ENCODE results near the gene AGBL4. TPM values are rescaled to one million over a fixed set of nuclear protein-coding genes. Genes with fewer than 3 reads are reported as not detected.

AGBL4 gene
- total RNA-seq, 4 donors from 2014 or later: not detected

- ATAC-seq: no peak
- TF ChIP-seq CTCF (IDR thresholded peaks at IDR 0.05 in 4 of 5, conservative IDR thresholded peaks at IDR 0.05 in 1 of 5) (no peak), POLR2A (IDR thresholded peaks at IDR 0.05) (no peak)
- Histone ChIP-seq H3K4me3 (no peak overlapping the region), H3K4me1 (no peaks in the 10 kb centered on the region), H3K36me3 (no peaks in the 10 kb centered on the region), H3K27me3 (no peaks in the 10 kb centered on the region), H3K27ac (no peak overlapping the region), H3K9me3 (no peaks in the 10 kb centered on the region)
- intact Hi-C loops (cut with DNase I; ENCODE audit: low total_unique reads): no loop called here
- in situ Hi-C loops (cut with MboI; ENCODE audit: low sequenced_read_pairs in 4 of 4): no loop called here
- DNase-seq: no peak
Measured at GRCh38 chr1:48924099-48924498, 1099.7 kb downstream of the AGBL4 start.

DNA sequence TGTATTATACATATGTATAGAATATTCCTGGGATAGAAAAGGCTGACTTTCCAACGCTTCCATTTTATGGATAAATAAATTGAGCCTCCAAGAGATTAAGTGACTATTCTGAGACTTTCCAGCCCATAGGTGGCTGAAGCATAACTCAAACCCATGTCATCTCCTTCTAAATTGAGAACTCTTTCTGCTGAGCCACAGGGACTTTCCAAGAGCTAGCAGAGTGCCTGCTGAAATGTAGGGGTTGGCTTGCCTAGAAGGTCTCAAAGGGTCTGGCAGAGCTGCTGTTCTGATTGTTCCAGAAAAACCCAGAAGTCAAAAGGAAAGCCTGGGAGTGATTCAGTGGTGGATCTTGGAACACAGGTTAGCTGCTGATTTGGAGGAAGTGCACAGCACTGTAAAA lies 1100.6 kb downstream of the AGBL4 start:
- no peak for TF ChIP-seq POLR2A (IDR thresholded peaks at IDR 0.05)
- TF ChIP-seq CTCF (IDR thresholded peaks at IDR 0.05 in 4 of 5, conservative IDR thresholded peaks at IDR 0.05 in 1 of 5): no peak

GRCh38 chr1:48920851-48921250 lies 1102.9 kb downstream of the AGBL4 start:
- H3K36me3 ChIP-seq: no peaks in the 10 kb centered on the region
- TF ChIP-seq CTCF (IDR thresholded peaks at IDR 0.05 in 4 of 5, conservative IDR thresholded peaks at IDR 0.05 in 1 of 5) (no peak), POLR2A (IDR thresholded peaks at IDR 0.05) (no peak)
- ATAC-seq: no peak
- H3K4me3 ChIP-seq: no peak overlapping the region
- DNase-seq: no peak
- no peaks in the 10 kb centered on the region for H3K9me3 ChIP-seq
- in situ Hi-C loops (cut with MboI; ENCODE audit: low sequenced_read_pairs in 4 of 4): no loop called here
- H3K27ac ChIP-seq: no peak overlapping the region
- intact Hi-C loops (cut with DNase I; ENCODE audit: low total_unique reads): no loop called here
- H3K4me1 ChIP-seq: no peaks in the 10 kb centered on the region
- H3K27me3 ChIP-seq: no peaks in the 10 kb centered on the region

More for the DNA sequence above, 1100.6 kb downstream of the AGBL4 start:
- no peaks in the 10 kb centered on the region for H3K9me3 ChIP-seq
- H3K27ac ChIP-seq: no peak overlapping the region
- H3K27me3 ChIP-seq: no peaks in the 10 kb centered on the region
- intact Hi-C loops (cut with DNase I; ENCODE audit: low total_unique reads) (no loop called here), in situ Hi-C loops (cut with MboI; ENCODE audit: low sequenced_read_pairs in 4 of 4) (no loop called here)
- H3K4me3 ChIP-seq: no peak overlapping the region
- DNase-seq: no peak
- ATAC-seq: no peak
- no peaks in the 10 kb centered on the region for H3K36me3 ChIP-seq
- H3K4me1 ChIP-seq: no peaks in the 10 kb centered on the region

DNA sequence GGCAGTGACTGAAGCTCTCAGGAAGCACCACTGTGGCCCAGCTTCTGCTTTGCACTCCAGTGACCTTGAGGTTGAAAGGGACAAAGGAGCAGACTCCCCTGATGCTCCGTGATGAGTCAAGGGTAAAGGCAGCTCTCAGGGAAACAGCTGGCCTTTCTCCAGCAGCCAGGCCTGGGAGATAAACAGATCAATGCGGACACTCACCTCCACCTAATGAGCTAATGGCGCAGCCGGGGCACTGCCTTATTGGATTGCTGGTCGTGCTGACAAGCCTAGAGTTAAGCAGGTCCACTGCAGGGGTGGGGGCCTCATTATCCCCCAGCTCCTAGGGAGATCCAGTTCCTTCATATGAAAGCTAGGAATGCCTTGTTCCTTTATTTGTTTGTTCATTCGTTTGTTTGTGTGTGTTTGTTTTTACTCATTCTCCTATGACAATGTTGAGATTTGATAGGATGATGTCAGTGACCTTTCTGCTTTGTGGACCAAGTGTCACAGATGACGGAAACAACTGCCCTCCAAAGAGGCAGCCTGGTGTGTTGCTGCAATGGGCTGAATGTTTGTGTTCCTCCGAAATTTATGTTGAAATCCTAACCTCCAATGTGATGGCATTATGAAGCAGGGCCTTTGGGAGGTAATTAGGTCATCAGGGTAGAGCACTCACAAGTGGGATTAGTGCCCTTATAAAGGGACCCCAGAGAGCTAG lies 1105.7 kb downstream of the AGBL4 start:
- no peak for DNase-seq
- intact Hi-C loops (cut with DNase I; ENCODE audit: low total_unique reads): no loop called here
- TF ChIP-seq CTCF (IDR thresholded peaks at IDR 0.05 in 4 of 5, conservative IDR thresholded peaks at IDR 0.05 in 1 of 5): no peak
- TF ChIP-seq POLR2A (IDR thresholded peaks at IDR 0.05): no peak

GRCh38 chr1:48917070-48917454 lies 1106.7 kb downstream of the AGBL4 start:
- no peak for ATAC-seq

More for the DNA sequence above, 1105.7 kb downstream of the AGBL4 start:
- Histone ChIP-seq H3K9me3 (no peaks in the 10 kb centered on the region), H3K27ac (no peak overlapping the region), H3K4me3 (no peak overlapping the region), H3K36me3 (no peaks in the 10 kb centered on the region), H3K27me3 (no peaks in the 10 kb centered on the region), H3K4me1 (no peaks in the 10 kb centered on the region)
- no peak for ATAC-seq
- in situ Hi-C loops (cut with MboI; ENCODE audit: low sequenced_read_pairs in 4 of 4): no loop called here

More at GRCh38 chr1:48917070-48917454, 1106.7 kb downstream of the AGBL4 start:
- in situ Hi-C loops (cut with MboI; ENCODE audit: low sequenced_read_pairs in 4 of 4): no loop called here
- Histone ChIP-seq H3K36me3 (no peaks in the 10 kb centered on the region), H3K27ac (no peak overlapping the region), H3K9me3 (no peaks in the 10 kb centered on the region), H3K27me3 (no peaks in the 10 kb centered on the region), H3K4me3 (no peak overlapping the region), H3K4me1 (no peaks in the 10 kb centered on the region)
- TF ChIP-seq CTCF (IDR thresholded peaks at IDR 0.05 in 4 of 5, conservative IDR thresholded peaks at IDR 0.05 in 1 of 5) (no peak), POLR2A (IDR thresholded peaks at IDR 0.05) (no peak)
- DNase-seq: no peak
- intact Hi-C loops (cut with DNase I; ENCODE audit: low total_unique reads): no loop called here
